GM11168 (cell line): ENCODE results near the gene DEPDC5.

Experiments used
- in situ Hi-C: fragments of 300-500 bp; cut with MboI; formaldehyde crosslinking; loops from one replicate; pipeline ENCODE4 v1.12.0; 2022; ENCODE audit warnings: low sequenced_read_pairs; ENCODE audit not compliant: unreplicated experiment

The DEPDC5 gene

GRCh38 chr22:31943206-31943977 lies 189.6 kb downstream of the DEPDC5 start:
- in situ Hi-C loops = no loop called here

- in situ Hi-C loops = no loop called here
Observed at GRCh38 chr22:31943978-31944699, 190.3 kb downstream of the DEPDC5 start, which contains the start of gene YWHAH. Gene YWHAH, plus strand, starts transcription at chr22:31944535. Its CDS starts 199 bp downstream, at chr22:31944734.

- in situ Hi-C loops = no loop called here
Observed at GRCh38 chr22:31944700-31945442, 191.1 kb downstream of the DEPDC5 start.

GRCh38 chr22:31945443-31945855 lies 191.6 kb downstream of the DEPDC5 start:
- in situ Hi-C loops = no loop called here

- in situ Hi-C loops = no loop called here
Observed at GRCh38 chr22:31945971-31946680, 192.3 kb downstream of the DEPDC5 start.

- in situ Hi-C loops = no loop called here
Observed at GRCh38 chr22:31947296-31947695, 193.5 kb downstream of the DEPDC5 start.

GRCh38 chr22:31948002-31948401 lies 194.2 kb downstream of the DEPDC5 start:
- in situ Hi-C loops = no loop called here

GRCh38 chr22:31950226-31950625 lies 196.4 kb downstream of the DEPDC5 start:
- in situ Hi-C loops = loop anchor here (10.0 kb wide), 1 partner anchor 285 kb away; the partner anchor contains the start of gene PISD

- in situ Hi-C loops = loop anchor here (10.0 kb wide), 1 partner anchor 287 kb away; the partner anchor contains the start of gene PISD
Observed at GRCh38 chr22:31951194-31952093, 197.6 kb downstream of the DEPDC5 start.

GRCh38 chr22:31952094-31952401 lies 198.2 kb downstream of the DEPDC5 start:
- in situ Hi-C loops = loop anchor here (10.0 kb wide), 1 partner anchor 287 kb away; the partner anchor contains the start of gene PISD

GRCh38 chr22:31952472-31952871 lies 198.7 kb downstream of the DEPDC5 start:
- in situ Hi-C loops = loop anchor here (10.0 kb wide), 1 partner anchor 288 kb away; the partner anchor contains the start of gene PISD

- in situ Hi-C loops = loop anchor here (10.0 kb wide), 1 partner anchor 288 kb away; the partner anchor contains the start of gene PISD
Observed at GRCh38 chr22:31953261-31953660, 199.4 kb downstream of the DEPDC5 start.

GRCh38 chr22:31954535-31955523 lies 201.0 kb downstream of the DEPDC5 start:
- in situ Hi-C loops = loop anchor here (10.0 kb wide), 1 partner anchor 290 kb away; the partner anchor contains the start of gene PISD

- in situ Hi-C loops = loop anchor here (10.0 kb wide), 1 partner anchor 292 kb away; the partner anchor contains the start of gene PISD
Observed at GRCh38 chr22:31956360-31956759, 202.5 kb downstream of the DEPDC5 start.
